ENCODE measurements around the gene FGFR1OP2. TPM values are rescaled to one million over a fixed set of nuclear protein-coding genes. Genes with fewer than 3 reads are reported as not detected.
"Not testable (repeated sequence)": the region's sequence is repeated elsewhere in the genome, so short reads cannot be mapped to it uniquely, and the experiment has no call there.

FGFR1OP2 gene
- total and polyA plus RNA-seq, 4 donors, result 11.9 to 76.0 (median 27.6) TPM

DNA sequence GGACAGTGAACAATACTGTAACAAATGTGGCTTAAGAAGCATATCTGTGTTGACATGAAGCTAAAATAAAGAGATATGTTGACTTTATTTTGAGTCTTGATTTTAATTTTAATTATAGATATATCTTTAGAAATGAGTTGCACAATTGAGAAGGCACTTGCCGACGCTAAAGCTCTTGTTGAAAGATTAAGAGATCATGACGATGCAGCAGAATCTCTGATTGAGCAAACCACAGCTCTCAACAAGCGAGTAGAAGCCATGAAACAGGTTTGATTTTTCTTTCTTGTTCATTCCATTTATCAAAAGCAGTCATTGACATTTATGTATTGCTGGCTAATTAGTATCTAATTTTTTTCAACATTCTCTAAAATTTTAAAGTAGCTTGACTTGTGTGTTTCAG, 15.8 kb downstream of the FGFR1OP2 start:
- TF ChIP-seq REST (IDR thresholded peaks at IDR 0.05), result no peak
- TF ChIP-seq, protein P1, sequence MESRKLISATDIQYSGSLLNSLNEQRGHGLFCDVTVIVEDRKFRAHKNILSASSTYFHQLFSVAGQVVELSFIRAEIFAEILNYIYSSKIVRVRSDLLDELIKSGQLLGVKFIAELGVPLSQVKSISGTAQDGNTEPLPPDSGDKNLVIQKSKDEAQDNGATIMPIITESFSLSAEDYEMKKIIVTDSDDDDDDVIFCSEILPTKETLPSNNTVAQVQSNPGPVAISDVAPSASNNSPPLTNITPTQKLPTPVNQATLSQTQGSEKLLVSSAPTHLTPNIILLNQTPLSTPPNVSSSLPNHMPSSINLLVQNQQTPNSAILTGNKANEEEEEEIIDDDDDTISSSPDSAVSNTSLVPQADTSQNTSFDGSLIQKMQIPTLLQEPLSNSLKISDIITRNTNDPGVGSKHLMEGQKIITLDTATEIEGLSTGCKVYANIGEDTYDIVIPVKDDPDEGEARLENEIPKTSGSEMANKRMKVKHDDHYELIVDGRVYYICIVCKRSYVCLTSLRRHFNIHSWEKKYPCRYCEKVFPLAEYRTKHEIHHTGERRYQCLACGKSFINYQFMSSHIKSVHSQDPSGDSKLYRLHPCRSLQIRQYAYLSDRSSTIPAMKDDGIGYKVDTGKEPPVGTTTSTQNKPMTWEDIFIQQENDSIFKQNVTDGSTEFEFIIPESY (IDR thresholded peaks at IDR 0.05), result no peak
- TF ChIP-seq YY1 (IDR thresholded peaks at IDR 0.05), result no peak
- TF ChIP-seq FOXA1 (IDR thresholded peaks at IDR 0.05), result no peak
- no peak for TF ChIP-seq FOXA2 (IDR thresholded peaks at IDR 0.05)
- TF ChIP-seq JUND (IDR thresholded peaks at IDR 0.05), result no peak
- no peak for TF ChIP-seq SP1 (IDR thresholded peaks at IDR 0.05)
- no peak for TF ChIP-seq HNF4G (IDR thresholded peaks at IDR 0.05)
- no peak for TF ChIP-seq GABPA (IDR thresholded peaks at IDR 0.05 in 1 of 2, conservative IDR thresholded peaks at IDR 0.05 in 1 of 2)
- TF ChIP-seq HNF4A (conservative IDR thresholded peaks at IDR 0.05), result no peak
- no peak for TF ChIP-seq RXRA (IDR thresholded peaks at IDR 0.05)
- TF ChIP-seq NR2F2 (IDR thresholded peaks at IDR 0.05), result no peak
- no peak for TF ChIP-seq RAD21 (IDR thresholded peaks at IDR 0.05)
- TF ChIP-seq EGR1 (IDR thresholded peaks at IDR 0.05; ENCODE audit: low read depth in 2 of 2), result no peak
- TF ChIP-seq MAX (IDR thresholded peaks at IDR 0.05), result no peak
- TF ChIP-seq, protein P2, sequence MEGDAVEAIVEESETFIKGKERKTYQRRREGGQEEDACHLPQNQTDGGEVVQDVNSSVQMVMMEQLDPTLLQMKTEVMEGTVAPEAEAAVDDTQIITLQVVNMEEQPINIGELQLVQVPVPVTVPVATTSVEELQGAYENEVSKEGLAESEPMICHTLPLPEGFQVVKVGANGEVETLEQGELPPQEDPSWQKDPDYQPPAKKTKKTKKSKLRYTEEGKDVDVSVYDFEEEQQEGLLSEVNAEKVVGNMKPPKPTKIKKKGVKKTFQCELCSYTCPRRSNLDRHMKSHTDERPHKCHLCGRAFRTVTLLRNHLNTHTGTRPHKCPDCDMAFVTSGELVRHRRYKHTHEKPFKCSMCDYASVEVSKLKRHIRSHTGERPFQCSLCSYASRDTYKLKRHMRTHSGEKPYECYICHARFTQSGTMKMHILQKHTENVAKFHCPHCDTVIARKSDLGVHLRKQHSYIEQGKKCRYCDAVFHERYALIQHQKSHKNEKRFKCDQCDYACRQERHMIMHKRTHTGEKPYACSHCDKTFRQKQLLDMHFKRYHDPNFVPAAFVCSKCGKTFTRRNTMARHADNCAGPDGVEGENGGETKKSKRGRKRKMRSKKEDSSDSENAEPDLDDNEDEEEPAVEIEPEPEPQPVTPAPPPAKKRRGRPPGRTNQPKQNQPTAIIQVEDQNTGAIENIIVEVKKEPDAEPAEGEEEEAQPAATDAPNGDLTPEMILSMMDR (IDR thresholded peaks at IDR 0.05; ENCODE audit: low read depth, low read length, missing input control), result no peak
- TF ChIP-seq, protein P3, sequence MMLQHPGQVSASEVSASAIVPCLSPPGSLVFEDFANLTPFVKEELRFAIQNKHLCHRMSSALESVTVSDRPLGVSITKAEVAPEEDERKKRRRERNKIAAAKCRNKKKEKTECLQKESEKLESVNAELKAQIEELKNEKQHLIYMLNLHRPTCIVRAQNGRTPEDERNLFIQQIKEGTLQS (IDR thresholded peaks at IDR 0.05), result no peak
- TF ChIP-seq TAF1 (conservative IDR thresholded peaks at IDR 0.05), result no peak
- no peaks in the 10 kb centered on the region for H3K9me3 ChIP-seq (ENCODE audit: control insufficient read depth in 4 of 4, low read length in 3 of 4)
- no peak overlapping the region for H3K27ac ChIP-seq (ENCODE audit: low read depth in 1 of 2, low read length in 2 of 2)
- 63% methylated on average over 4 of the region's 4 CpGs for WGBS
- no peak for DNase-seq (ENCODE audit: low spot score)
- H3K4me3 ChIP-seq (ENCODE audit: low read depth in 1 of 3, low read length in 3 of 3), result no peak overlapping the region
- H3K36me3 ChIP-seq (ENCODE audit: control insufficient read depth in 4 of 4, insufficient read depth in 3 of 4, low read depth in 1 of 4, low read length in 3 of 4), result peaks cover 2 to 19% (median 12%) of the 10 kb centered on the region in 4 donors
- no peaks in the 10 kb centered on the region for H3K27me3 ChIP-seq (ENCODE audit: control insufficient read depth in 4 of 4, insufficient read depth in 4 of 4, low read length in 3 of 4)
- peaks cover 0 to 5% (median 0%) of the 10 kb centered on the region in 4 donors for H3K4me1 ChIP-seq (ENCODE audit: control insufficient read depth in 4 of 4, insufficient read depth in 4 of 4, low read length in 3 of 4)
- H3K9ac ChIP-seq (ENCODE audit: low read depth in 1 of 2, low read length in 2 of 2), result no peak overlapping the region

DNA sequence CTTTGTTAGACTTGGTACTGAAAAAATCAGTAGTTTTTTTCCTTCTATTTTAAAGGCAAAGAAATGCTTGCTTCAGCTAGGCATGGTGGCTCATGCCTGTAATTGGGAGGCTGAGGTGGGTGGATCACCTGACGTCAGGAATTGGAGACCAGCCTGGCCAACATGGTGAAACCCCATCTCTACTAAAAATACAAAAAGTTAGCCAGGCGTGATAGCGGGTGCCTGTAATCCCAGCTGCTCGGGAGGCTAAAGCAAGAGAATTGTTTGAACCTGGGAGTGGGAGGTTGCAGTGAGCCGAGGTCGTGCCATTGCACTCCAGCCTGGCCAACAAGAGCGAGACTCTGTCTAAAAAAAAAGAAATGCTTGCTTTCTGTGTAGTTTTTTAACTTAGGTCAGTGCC, 23.1 kb downstream of the FGFR1OP2 start:
- H3K36me3 ChIP-seq (ENCODE audit: control insufficient read depth in 4 of 4, insufficient read depth in 3 of 4, low read depth in 1 of 4, low read length in 3 of 4), result peaks cover 2 to 32% (median 19%) of the 10 kb centered on the region in 4 donors
- not testable (repeated sequence) for DNase-seq (ENCODE audit: low spot score); H3K9ac ChIP-seq (ENCODE audit: low read depth in 1 of 2, low read length in 2 of 2); H3K27me3 ChIP-seq (ENCODE audit: control insufficient read depth in 4 of 4, insufficient read depth in 4 of 4, low read length in 3 of 4); H3K4me3 ChIP-seq (ENCODE audit: low read depth in 1 of 3, low read length in 3 of 3); H3K4me1 ChIP-seq (ENCODE audit: control insufficient read depth in 4 of 4, insufficient read depth in 4 of 4, low read length in 3 of 4); H3K27ac ChIP-seq (ENCODE audit: low read depth in 1 of 2, low read length in 2 of 2); H3K9me3 ChIP-seq (ENCODE audit: control insufficient read depth in 4 of 4, low read length in 3 of 4)
- 94% methylated on average over 7 of the region's 7 CpGs for WGBS

Measured in liver (tissue), 9 donors.